WTC11 (cell line): ENCODE data around the gene TOM1.

Experiments used
- ESRRA ChIP-seq: sonication (generic); formaldehyde crosslinking; IDR thresholded peaks from 2 replicates; pipeline ENCODE4 v1.8.1; 2022; ENCODE audit warnings: mild to moderate bottlenecking, missing genetic modification reagents, borderline replicate concordance
- GABPB1 ChIP-seq: sonication (generic); formaldehyde crosslinking; IDR thresholded peaks from 2 replicates; pipeline ENCODE4 v1.8.1; 2023; ENCODE audit warnings: mild to moderate bottlenecking, missing genetic modification reagents
- MXD4 ChIP-seq: fragments of 250-450 bp; sonication (Bioruptor Pico); IDR thresholded peaks from 2 replicates; pipeline ENCODE4 v1.8.0; 2021; ENCODE audit warnings: mild to moderate bottlenecking, moderate library complexity, borderline replicate concordance
- SOX15 ChIP-seq: fragments of 250-450 bp; sonication (Bioruptor Pico); IDR thresholded peaks from 2 replicates; pipeline ENCODE4 v1.9.0; 2021; ENCODE audit warnings: mild to moderate bottlenecking
- ZNF423 ChIP-seq: fragments of 250-450 bp; sonication (Bioruptor Pico); IDR thresholded peaks from 2 replicates; pipeline ENCODE4 v2.1.2; 2022; ENCODE audit warnings: mild to moderate bottlenecking, moderate library complexity
- TF ChIP-seq, protein P1 (sequence below): fragments of 200-600 bp; IDR thresholded peaks from 2 replicates; pipeline ENCODE4 v1.8.0; 2022; ENCODE audit warnings: antibody characterized with exemption
- TF ChIP-seq, protein P2 (sequence below): sonication (generic); formaldehyde crosslinking; IDR thresholded peaks from 2 replicates; pipeline ENCODE4 v1.8.0; 2022; ENCODE audit warnings: mild to moderate bottlenecking, missing genetic modification reagents
- TF ChIP-seq, protein P3 (sequence below): sonication (generic); formaldehyde crosslinking; conservative IDR thresholded peaks from 2 replicates; pipeline ENCODE4 v1.8.1; 2022; ENCODE audit warnings: mild to moderate bottlenecking, missing genetic modification reagents

DNA sequence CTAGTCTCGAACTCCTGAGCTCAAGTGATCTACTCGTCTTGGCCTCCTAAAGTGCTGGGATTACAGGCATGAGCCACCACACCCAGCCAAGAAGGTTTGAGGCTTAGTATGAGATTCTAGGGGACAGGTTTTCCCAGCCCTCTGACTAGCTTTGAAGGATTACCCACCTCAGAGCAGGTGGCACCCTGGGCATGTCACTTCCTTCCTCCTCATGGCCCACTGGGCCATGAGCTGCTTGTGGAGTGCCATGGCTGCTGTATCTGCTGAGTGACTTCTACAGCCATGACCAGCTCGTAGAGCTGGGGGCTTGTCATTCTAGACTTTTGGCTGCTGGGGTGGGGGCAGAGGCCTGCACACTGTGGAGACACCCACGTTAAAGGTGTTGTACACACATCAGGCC is 25.1 kb downstream of the TOM1 start:
- TF ChIP-seq, protein P1, sequence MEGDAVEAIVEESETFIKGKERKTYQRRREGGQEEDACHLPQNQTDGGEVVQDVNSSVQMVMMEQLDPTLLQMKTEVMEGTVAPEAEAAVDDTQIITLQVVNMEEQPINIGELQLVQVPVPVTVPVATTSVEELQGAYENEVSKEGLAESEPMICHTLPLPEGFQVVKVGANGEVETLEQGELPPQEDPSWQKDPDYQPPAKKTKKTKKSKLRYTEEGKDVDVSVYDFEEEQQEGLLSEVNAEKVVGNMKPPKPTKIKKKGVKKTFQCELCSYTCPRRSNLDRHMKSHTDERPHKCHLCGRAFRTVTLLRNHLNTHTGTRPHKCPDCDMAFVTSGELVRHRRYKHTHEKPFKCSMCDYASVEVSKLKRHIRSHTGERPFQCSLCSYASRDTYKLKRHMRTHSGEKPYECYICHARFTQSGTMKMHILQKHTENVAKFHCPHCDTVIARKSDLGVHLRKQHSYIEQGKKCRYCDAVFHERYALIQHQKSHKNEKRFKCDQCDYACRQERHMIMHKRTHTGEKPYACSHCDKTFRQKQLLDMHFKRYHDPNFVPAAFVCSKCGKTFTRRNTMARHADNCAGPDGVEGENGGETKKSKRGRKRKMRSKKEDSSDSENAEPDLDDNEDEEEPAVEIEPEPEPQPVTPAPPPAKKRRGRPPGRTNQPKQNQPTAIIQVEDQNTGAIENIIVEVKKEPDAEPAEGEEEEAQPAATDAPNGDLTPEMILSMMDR, result no peak
- TF ChIP-seq MXD4 (no peak), ZNF423 (CRISPR knock-in tag) (no peak), GABPB1 (CRISPR knock-in tag) (no peak), ESRRA (no peak), SOX15 (CRISPR knock-in tag) (no peak)
- TF ChIP-seq, protein P2, sequence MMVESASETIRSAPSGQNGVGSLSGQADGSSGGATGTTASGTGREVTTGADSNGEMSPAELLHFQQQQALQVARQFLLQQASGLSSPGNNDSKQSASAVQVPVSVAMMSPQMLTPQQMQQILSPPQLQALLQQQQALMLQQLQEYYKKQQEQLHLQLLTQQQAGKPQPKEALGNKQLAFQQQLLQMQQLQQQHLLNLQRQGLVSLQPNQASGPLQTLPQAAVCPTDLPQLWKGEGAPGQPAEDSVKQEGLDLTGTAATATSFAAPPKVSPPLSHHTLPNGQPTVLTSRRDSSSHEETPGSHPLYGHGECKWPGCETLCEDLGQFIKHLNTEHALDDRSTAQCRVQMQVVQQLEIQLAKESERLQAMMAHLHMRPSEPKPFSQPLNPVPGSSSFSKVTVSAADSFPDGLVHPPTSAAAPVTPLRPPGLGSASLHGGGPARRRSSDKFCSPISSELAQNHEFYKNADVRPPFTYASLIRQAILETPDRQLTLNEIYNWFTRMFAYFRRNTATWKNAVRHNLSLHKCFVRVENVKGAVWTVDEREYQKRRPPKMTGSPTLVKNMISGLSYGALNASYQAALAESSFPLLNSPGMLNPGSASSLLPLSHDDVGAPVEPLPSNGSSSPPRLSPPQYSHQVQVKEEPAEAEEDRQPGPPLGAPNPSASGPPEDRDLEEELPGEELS (CRISPR knock-in tag), result no peak
- TF ChIP-seq, protein P3, sequence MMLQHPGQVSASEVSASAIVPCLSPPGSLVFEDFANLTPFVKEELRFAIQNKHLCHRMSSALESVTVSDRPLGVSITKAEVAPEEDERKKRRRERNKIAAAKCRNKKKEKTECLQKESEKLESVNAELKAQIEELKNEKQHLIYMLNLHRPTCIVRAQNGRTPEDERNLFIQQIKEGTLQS (CRISPR knock-in tag), result no peak
